ENCODE results near the gene NOTUM.

DNA sequence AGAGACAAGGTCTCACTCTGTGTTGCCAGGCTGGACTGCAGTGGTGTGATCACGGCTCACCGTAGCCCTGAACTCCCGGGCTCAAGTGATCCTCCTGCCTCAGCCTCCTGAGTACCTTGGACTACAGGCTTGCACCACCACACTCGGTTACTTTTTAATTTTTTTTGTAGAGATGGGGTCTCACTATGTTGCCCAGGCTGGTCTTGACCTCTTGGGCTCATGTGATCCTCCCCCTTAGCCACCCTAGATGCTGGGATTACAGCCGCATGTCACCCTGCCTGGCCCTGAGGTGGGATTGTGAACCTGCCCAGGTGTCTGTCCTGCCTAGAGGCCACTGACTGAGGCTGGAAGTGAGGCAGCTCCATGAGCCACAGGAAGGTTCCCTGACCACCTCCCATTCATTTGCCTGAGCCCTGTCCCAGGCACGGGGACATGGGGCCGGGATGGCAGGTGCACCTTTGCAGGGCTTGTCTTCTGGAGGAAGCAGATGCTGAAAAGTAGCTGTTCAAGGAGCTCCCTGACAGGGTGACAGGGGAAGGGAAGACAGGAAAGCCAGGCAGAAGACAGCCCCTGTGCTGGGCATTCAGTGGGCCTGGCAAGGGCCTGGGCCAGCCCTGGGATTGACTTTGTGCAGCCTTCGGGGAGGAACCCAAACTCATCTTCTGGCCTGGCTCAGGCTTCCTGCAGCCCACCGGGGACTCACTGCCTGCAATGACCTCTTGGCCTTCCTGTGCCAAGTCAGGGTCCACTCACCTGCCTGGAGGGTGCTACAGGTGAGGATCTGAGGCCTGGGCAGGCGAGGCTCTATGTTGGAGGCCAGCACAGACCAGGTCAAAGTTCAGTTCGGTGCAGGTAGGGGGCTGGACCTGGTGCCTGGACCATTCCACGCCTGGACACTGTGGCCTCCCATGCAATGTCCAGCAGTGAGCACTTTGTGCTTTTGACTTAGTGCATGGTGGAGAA is 8.1 kb upstream of the NOTUM start:
- TF ChIP-seq, protein P1, sequence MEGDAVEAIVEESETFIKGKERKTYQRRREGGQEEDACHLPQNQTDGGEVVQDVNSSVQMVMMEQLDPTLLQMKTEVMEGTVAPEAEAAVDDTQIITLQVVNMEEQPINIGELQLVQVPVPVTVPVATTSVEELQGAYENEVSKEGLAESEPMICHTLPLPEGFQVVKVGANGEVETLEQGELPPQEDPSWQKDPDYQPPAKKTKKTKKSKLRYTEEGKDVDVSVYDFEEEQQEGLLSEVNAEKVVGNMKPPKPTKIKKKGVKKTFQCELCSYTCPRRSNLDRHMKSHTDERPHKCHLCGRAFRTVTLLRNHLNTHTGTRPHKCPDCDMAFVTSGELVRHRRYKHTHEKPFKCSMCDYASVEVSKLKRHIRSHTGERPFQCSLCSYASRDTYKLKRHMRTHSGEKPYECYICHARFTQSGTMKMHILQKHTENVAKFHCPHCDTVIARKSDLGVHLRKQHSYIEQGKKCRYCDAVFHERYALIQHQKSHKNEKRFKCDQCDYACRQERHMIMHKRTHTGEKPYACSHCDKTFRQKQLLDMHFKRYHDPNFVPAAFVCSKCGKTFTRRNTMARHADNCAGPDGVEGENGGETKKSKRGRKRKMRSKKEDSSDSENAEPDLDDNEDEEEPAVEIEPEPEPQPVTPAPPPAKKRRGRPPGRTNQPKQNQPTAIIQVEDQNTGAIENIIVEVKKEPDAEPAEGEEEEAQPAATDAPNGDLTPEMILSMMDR (conservative IDR thresholded peaks at IDR 0.05 in 1 of 2, IDR thresholded peaks at IDR 0.05 in 1 of 2; ENCODE audit: low read depth in 1 of 2, low read length in 2 of 2): no peak
- no peak for TF ChIP-seq EZH2 (IDR thresholded peaks at IDR 0.05; ENCODE audit: low read length, missing control alignments)
